Astrocyte (in vitro differentiated cells and primary cell): Measurements from ENCODE around the gene LRP4.

ENCODE experiments used
- CTCF ChIP-seq: IDR thresholded peaks from 2 replicates; pipeline ENCODE4 v1.5.1; 2011; ENCODE audit warnings: low read depth, mild to moderate bottlenecking, inconsistent platforms, low read length, moderate library complexity; ENCODE audit not compliant: insufficient read depth
- EZH2 ChIP-seq: IDR thresholded peaks from 2 replicates; pipeline ENCODE4 v1.6.1; 2012; ENCODE audit warnings: mild to moderate bottlenecking, low read length, inconsistent platforms; ENCODE audit not compliant: insufficient read depth

GRCh38 chr11:46836431-46836830 lies 81.9 kb downstream of the LRP4 start:
- no peak for TF ChIP-seq CTCF
- TF ChIP-seq EZH2 = no peak
